ENCODE data around the gene PNISR. TPM values are rescaled to one million over a fixed set of nuclear protein-coding genes. Genes with fewer than 3 reads are reported as not detected.

The PNISR gene
- total and polyA plus RNA-seq, 2 of the 13 experiments (the other 11 are each of a cell fraction or from before 2014, with no cell fraction given) = 43.0 to 48.0 TPM

- ChIA-PET POLR2A (no interaction called here), CTCF (ENCODE audit: low intra/inter-chr PET ratio, low total read pairs) (no interaction called here)
- intact Hi-C loops (cut with micrococcal nuclease; ENCODE audit: unreplicated experiment) = no loop called here
- TF ChIP-seq TERF1 (CRISPR knock-in tag; IDR thresholded peaks at IDR 0.05) = no peak
- TF ChIP-seq SOX13 (IDR thresholded peaks at IDR 0.05) = no peak
- TF ChIP-seq SOX13 (CRISPR knock-in tag; conservative IDR thresholded peaks at IDR 0.05 in 1 of 2, IDR thresholded peaks at IDR 0.05 in 1 of 2) = no peak
- TF ChIP-seq CHCHD3 (CRISPR knock-in tag; IDR thresholded peaks at IDR 0.05) = no peak
- no peak for TF ChIP-seq ZBTB3 (CRISPR knock-in tag; IDR thresholded peaks at IDR 0.05; ENCODE audit: borderline replicate concordance, low read depth)
- TF ChIP-seq ZFX (CRISPR knock-in tag; IDR thresholded peaks at IDR 0.05; ENCODE audit: low read depth) = no peak
- no peak for TF ChIP-seq GZF1 (CRISPR knock-in tag; IDR thresholded peaks at IDR 0.05)
- TF ChIP-seq TCF7 (IDR thresholded peaks at IDR 0.05; ENCODE audit: low read depth) = no peak
- TF ChIP-seq MIXL1 (CRISPR knock-in tag; IDR thresholded peaks at IDR 0.05) = no peak
- no peak for TF ChIP-seq SP1 (IDR thresholded peaks at IDR 0.05)
- TF ChIP-seq SP1 (CRISPR knock-in tag; IDR thresholded peaks at IDR 0.05) = no peak
- no peak for TF ChIP-seq AGO2 (optimal IDR thresholded peaks at IDR 0.05; ENCODE audit: low read depth, low read length)
- TF ChIP-seq RERE (CRISPR knock-in tag; IDR thresholded peaks at IDR 0.05; ENCODE audit: low read depth) = no peak
- no peak for TF ChIP-seq HOXA3 (CRISPR knock-in tag; IDR thresholded peaks at IDR 0.05)
- no peak for TF ChIP-seq MIER2 (CRISPR knock-in tag; IDR thresholded peaks at IDR 0.05)
- no peak for TF ChIP-seq HNRNPH1 (optimal IDR thresholded peaks at IDR 0.05; ENCODE audit: low read depth, low read length)
- no peak for TF ChIP-seq ZNF317 (CRISPR knock-in tag; IDR thresholded peaks at IDR 0.05)
- no peak for TF ChIP-seq NCOR1 (IDR thresholded peaks at IDR 0.05; ENCODE audit: borderline replicate concordance, low read length)
- no peak for TF ChIP-seq KLF12 (CRISPR knock-in tag; IDR thresholded peaks at IDR 0.05; ENCODE audit: borderline replicate concordance)
- no peak for TF ChIP-seq SPEN (CRISPR knock-in tag; IDR thresholded peaks at IDR 0.05; ENCODE audit: low read depth)
- TF ChIP-seq TFDP2 (CRISPR knock-in tag; IDR thresholded peaks at IDR 0.05) = no peak
- H3K4me3 ChIP-seq (replicated peaks in 1 of 3; ENCODE audit: insufficient read depth in 1 of 3, low read depth in 2 of 3, low read length in 3 of 3) = no peak overlapping the region
- peak overlapping the region; percentile 7; the same call in 1 of the 2 replicates for H3K4me2 ChIP-seq (ENCODE audit: low read depth, low read length)
- FAIRE-seq (no peak), DNase-seq (ENCODE audit: low spot score) (no peak), ATAC-seq (no peak)
- no peaks in the 10 kb centered on the region for H3K4me1 ChIP-seq (ENCODE audit: insufficient read depth, low read length)
- no peaks in the 10 kb centered on the region for H3K79me2 ChIP-seq (ENCODE audit: insufficient read depth, low read length)
- H2AFZ ChIP-seq (ENCODE audit: low read length) = no peak overlapping the region
- no peak overlapping the region for H3K9ac ChIP-seq (ENCODE audit: insufficient read depth, low read depth, low read length)
- in situ Hi-C loops (cut with HindIII; ENCODE audit: extremely low pct_ligation_motif_present, low pct_unique_long_range_greater_than_20kb) = no loop called here
- H3K36me3 ChIP-seq (replicated peaks in 1 of 2; ENCODE audit: control insufficient read depth in 1 of 2, insufficient read depth in 2 of 2, low read length in 2 of 2) = no peaks in the 10 kb centered on the region
- BruUV-seq (replicated peaks) = no TSS peak
- 19% methylated on average over 5 of the region's 5 CpGs for WGBS (ENCODE audit: low lambda C conversion rate)
- no peaks in the 10 kb centered on the region for H3K27me3 ChIP-seq (ENCODE audit: control insufficient read depth in 1 of 2, insufficient read depth in 2 of 2, low read length in 2 of 2)
- H4K20me1 ChIP-seq (ENCODE audit: insufficient read depth, low read length) = no peaks in the 10 kb centered on the region
- no peak overlapping the region for H3K27ac ChIP-seq (ENCODE audit: extremely low read length, insufficient read depth, low read length)
- H3K9me3 ChIP-seq (ENCODE audit: low read length) = no peaks in the 10 kb centered on the region
Observed at GRCh38 chr6:99364026-99364425, 61.1 kb downstream of the PNISR start.

All from HepG2 (cell line).